HepG2 (cell line): ENCODE results near the gene OR7G2. TPM values are rescaled to one million over a fixed set of nuclear protein-coding genes. Genes with fewer than 3 reads are reported as not detected.

Experiments
- ATAC-seq: fragments of 200-7000 bp; cut with Tn5 transposase; 3 replicates; pipeline ENCODE4 v1.9.1; 2020; ENCODE audit warnings: mild to moderate bottlenecking, moderate library complexity
- BruUV-seq: library from RNA; stranded (reverse); fragments of 400-500 nt; replicated peaks from 2 replicates; lab custom pipeline; 2021; lab: Mats Ljungman, UMichigan
- CTCF ChIA-PET: fragments of 300-600 bp; formaldehyde crosslinking; extraction: SDS; loops from one replicate; lab custom pipeline; 2021; ENCODE audit warnings: low total read pairs, inconsistent platforms, low intra/inter-chr PET ratio; lab: Yijun Ruan, JAX
- POLR2A ChIA-PET: fragments of 350-600 bp; sonication (Branson Sonifier 250); formaldehyde crosslinking; loops from one replicate; lab custom pipeline; 2020; ENCODE audit warnings: antibody characterized with exemption, inconsistent platforms; lab: Yijun Ruan, JAX
- DNase-seq: peaks from one replicate; pipeline ENCODE4 v3.0.0-alpha.2; 2015; ENCODE audit warnings: low spot score
- FAIRE-seq: peaks from 3 replicates; lab custom pipeline; 2011; peaks lifted over from hg19 to GRCh38; lab: Jason Lieb, UNC
- H2AFZ ChIP-seq: one replicate; pipeline ENCODE4 v1.6.1; 2011; ENCODE audit warnings: low read length, inconsistent platforms
- H3K27ac ChIP-seq: fragments of 300-600 bp; 3 replicates; pipeline ENCODE4 v1.8.0; 2011; ENCODE audit warnings: mixed run types, mild to moderate bottlenecking, mixed read lengths, low read length, inconsistent platforms; ENCODE audit not compliant: insufficient read depth; ENCODE audit errors: extremely low read length
- H3K27me3 ChIP-seq, 2 experiments: fragments of 200-600 bp in 1 of 2; 2 replicates in 1 of 2; 3 replicates in 1 of 2; pipeline versions ENCODE4 v1.6.0 to v1.8.0; 2011; ENCODE audit warnings: low read length in 2 of 2, mild to moderate bottlenecking in 2 of 2, moderate library complexity in 2 of 2, inconsistent platforms in 1 of 2; ENCODE audit not compliant: insufficient read depth in 2 of 2, control insufficient read depth in 1 of 2
- H3K36me3 ChIP-seq, 2 experiments: fragments of 200-600 bp in 1 of 2; replicated peaks in 1 of 2; 2 replicates in 1 of 2; 3 replicates in 1 of 2; pipeline versions ENCODE4 v1.5.1 to v1.8.0; 2011; ENCODE audit warnings: low read length in 2 of 2, inconsistent platforms in 1 of 2; ENCODE audit not compliant: insufficient read depth in 2 of 2, control insufficient read depth in 1 of 2
- H3K4me1 ChIP-seq: 2 replicates; pipeline ENCODE4 v1.5.1; 2012; ENCODE audit warnings: low read length, inconsistent platforms; ENCODE audit not compliant: insufficient read depth
- H3K4me2 ChIP-seq: 2 replicates; pipeline ENCODE4 v1.6.0; 2011; ENCODE audit warnings: low read depth, low read length, inconsistent platforms
- H3K4me3 ChIP-seq, 3 experiments: fragments of 200-600 bp in 1 of 3; sonication (generic), shearing (Covaris generic) in 1 of 3; replicated peaks in 1 of 3; 2 replicates each; pipeline ENCODE4 v1.5.1; 2011 to 2016; ENCODE audit warnings: low read length in 3 of 3, inconsistent platforms in 2 of 3, low read depth in 2 of 3, mild to moderate bottlenecking in 2 of 3, control low read depth in 1 of 3, mixed read lengths in 1 of 3; ENCODE audit not compliant: insufficient read depth in 1 of 3
- H3K79me2 ChIP-seq: one replicate; pipeline ENCODE4 v1.6.1; 2011; ENCODE audit warnings: low read length, inconsistent platforms; ENCODE audit not compliant: insufficient read depth
- H3K9ac ChIP-seq: 2 replicates; pipeline ENCODE4 v1.6.0; 2011; ENCODE audit warnings: mild to moderate bottlenecking, low read depth, low read length, inconsistent platforms; ENCODE audit not compliant: insufficient read depth
- H3K9me3 ChIP-seq: 2 replicates; pipeline ENCODE4 v1.5.1; 2012; ENCODE audit warnings: mild to moderate bottlenecking, low read length
- H4K20me1 ChIP-seq: 2 replicates; pipeline ENCODE4 v1.6.0; 2011; ENCODE audit warnings: inconsistent platforms, mild to moderate bottlenecking, low read length, moderate library complexity; ENCODE audit not compliant: insufficient read depth
- EZH2 ChIP-seq: conservative IDR thresholded peaks from 2 replicates; pipeline ENCODE4 v1.6.1; 2012; ENCODE audit warnings: mild to moderate bottlenecking, low read depth, low read length, moderate library complexity
- GATAD2A ChIP-seq: IDR thresholded peaks from 2 replicates; pipeline ENCODE4 v1.6.1; 2016
- SALL2 ChIP-seq: sonication (generic); formaldehyde crosslinking; IDR thresholded peaks from 2 replicates; pipeline ENCODE4 v1.8.1; 2023; ENCODE audit warnings: mild to moderate bottlenecking, missing genetic modification reagents, inconsistent platforms
- WGBS: methylation state at CpG from one replicate; pipeline ENCODE4 v1.1.6; 2017; ENCODE audit warnings: low lambda C conversion rate; 5-methylcytosine and 5-hydroxymethylcytosine counted together
- in situ Hi-C: cut with HindIII; loops from 2 replicates; pipeline ENCODE4 v1.10.0; 2017; ENCODE audit warnings: low pct_unique_long_range_greater_than_20kb; ENCODE audit not compliant: extremely low pct_ligation_motif_present
- intact Hi-C: fragments of 100-400 bp; cut with micrococcal nuclease; formaldehyde crosslinking; loops from one replicate; pipeline ENCODE4 v1.10.0; 2022; ENCODE audit not compliant: unreplicated experiment
- polyA plus RNA-seq, 8 experiments: library from polyadenylated mRNA; depleted of rRNA in 3 of 8; stranded (reverse) in 7 of 8; unstranded in 1 of 8; fragments of >200 nt; fragmentation: Illumina TruSeq in 4 of 8; extraction: Trizol in 4 of 8; gene quantifications; 2 replicates each; pipeline versions ENCODE4 v1.2.1 to v1.2.3, GENCODE V29; 2011 to 2016; ENCODE audit warnings: low read depth in 4 of 8, missing spikeins in 1 of 8, mixed read lengths in 1 of 8; ENCODE audit not compliant: insufficient read depth in 1 of 8
- total RNA-seq, 5 experiments: library from RNA; depleted of rRNA; stranded (reverse); fragments of >200 nt; fragmentation: Illumina TruSeq; extraction: Trizol; gene quantifications; 2 replicates each; pipeline ENCODE4 v1.2.3, GENCODE V29; 2016; ENCODE audit warnings: low read depth in 1 of 5
- TF ChIP-seq, protein P1 (sequence below): sonication (generic); formaldehyde crosslinking; IDR thresholded peaks from 2 replicates; pipeline ENCODE4 v1.5.0; 2020; ENCODE audit warnings: mild to moderate bottlenecking, missing genetic modification reagents, borderline replicate concordance

The OR7G2 gene
- total and polyA plus RNA-seq, 2 of the 13 experiments (the other 11 are each of a cell fraction or from before 2014, with no cell fraction given), result not detected

DNA sequence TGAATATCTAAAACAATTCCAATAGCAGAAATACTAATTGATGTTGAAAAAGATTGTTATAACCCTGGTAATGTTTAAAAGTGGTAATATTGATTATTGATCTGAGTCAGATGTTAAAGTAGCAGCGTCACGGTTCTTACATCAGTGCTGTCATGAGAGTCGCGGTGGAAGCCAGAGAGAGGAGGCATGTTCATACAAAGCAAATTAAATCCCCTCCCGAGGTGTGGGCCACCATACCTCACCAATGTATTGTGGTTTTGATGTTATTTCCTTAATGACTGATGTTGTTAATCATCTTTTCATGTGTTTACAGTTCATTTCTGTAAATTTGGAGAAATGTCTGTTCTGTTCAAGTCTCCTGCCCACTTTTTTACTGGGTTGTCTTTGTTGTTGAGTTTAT is 44.1 kb upstream of the OR7G2 start:
- H3K27ac ChIP-seq, result no peak overlapping the region
- H2AFZ ChIP-seq, result no peak overlapping the region
- POLR2A ChIA-PET, result no interaction called here
- 92% methylated on average over 5 of the region's 5 CpGs for WGBS
- H3K79me2 ChIP-seq, result peaks cover 89% of the 10 kb centered on the region
- FAIRE-seq, result no peak
- in situ Hi-C loops (no loop called here), intact Hi-C loops (no loop called here)
- peaks cover 13% of the 10 kb centered on the region; the same call in 1 of the 2 replicates for H4K20me1 ChIP-seq
- H3K4me1 ChIP-seq, result no peaks in the 10 kb centered on the region
- CTCF ChIA-PET, result no interaction called here
- no peak for DNase-seq
- no peak for ATAC-seq
- H3K4me2 ChIP-seq, result no peak overlapping the region
- H3K27me3 ChIP-seq, result no peaks in the 10 kb centered on the region
- H3K36me3 ChIP-seq, result peaks cover 19 to 61% of the 10 kb centered on the region in 2 experiments
- H3K9me3 ChIP-seq, result peaks cover 45% of the 10 kb centered on the region
- no peak for TF ChIP-seq GATAD2A (CRISPR knock-in tag)
- TF ChIP-seq EZH2, result no peak
- TF ChIP-seq SALL2 (CRISPR knock-in tag), result no peak
- TF ChIP-seq, protein P1, sequence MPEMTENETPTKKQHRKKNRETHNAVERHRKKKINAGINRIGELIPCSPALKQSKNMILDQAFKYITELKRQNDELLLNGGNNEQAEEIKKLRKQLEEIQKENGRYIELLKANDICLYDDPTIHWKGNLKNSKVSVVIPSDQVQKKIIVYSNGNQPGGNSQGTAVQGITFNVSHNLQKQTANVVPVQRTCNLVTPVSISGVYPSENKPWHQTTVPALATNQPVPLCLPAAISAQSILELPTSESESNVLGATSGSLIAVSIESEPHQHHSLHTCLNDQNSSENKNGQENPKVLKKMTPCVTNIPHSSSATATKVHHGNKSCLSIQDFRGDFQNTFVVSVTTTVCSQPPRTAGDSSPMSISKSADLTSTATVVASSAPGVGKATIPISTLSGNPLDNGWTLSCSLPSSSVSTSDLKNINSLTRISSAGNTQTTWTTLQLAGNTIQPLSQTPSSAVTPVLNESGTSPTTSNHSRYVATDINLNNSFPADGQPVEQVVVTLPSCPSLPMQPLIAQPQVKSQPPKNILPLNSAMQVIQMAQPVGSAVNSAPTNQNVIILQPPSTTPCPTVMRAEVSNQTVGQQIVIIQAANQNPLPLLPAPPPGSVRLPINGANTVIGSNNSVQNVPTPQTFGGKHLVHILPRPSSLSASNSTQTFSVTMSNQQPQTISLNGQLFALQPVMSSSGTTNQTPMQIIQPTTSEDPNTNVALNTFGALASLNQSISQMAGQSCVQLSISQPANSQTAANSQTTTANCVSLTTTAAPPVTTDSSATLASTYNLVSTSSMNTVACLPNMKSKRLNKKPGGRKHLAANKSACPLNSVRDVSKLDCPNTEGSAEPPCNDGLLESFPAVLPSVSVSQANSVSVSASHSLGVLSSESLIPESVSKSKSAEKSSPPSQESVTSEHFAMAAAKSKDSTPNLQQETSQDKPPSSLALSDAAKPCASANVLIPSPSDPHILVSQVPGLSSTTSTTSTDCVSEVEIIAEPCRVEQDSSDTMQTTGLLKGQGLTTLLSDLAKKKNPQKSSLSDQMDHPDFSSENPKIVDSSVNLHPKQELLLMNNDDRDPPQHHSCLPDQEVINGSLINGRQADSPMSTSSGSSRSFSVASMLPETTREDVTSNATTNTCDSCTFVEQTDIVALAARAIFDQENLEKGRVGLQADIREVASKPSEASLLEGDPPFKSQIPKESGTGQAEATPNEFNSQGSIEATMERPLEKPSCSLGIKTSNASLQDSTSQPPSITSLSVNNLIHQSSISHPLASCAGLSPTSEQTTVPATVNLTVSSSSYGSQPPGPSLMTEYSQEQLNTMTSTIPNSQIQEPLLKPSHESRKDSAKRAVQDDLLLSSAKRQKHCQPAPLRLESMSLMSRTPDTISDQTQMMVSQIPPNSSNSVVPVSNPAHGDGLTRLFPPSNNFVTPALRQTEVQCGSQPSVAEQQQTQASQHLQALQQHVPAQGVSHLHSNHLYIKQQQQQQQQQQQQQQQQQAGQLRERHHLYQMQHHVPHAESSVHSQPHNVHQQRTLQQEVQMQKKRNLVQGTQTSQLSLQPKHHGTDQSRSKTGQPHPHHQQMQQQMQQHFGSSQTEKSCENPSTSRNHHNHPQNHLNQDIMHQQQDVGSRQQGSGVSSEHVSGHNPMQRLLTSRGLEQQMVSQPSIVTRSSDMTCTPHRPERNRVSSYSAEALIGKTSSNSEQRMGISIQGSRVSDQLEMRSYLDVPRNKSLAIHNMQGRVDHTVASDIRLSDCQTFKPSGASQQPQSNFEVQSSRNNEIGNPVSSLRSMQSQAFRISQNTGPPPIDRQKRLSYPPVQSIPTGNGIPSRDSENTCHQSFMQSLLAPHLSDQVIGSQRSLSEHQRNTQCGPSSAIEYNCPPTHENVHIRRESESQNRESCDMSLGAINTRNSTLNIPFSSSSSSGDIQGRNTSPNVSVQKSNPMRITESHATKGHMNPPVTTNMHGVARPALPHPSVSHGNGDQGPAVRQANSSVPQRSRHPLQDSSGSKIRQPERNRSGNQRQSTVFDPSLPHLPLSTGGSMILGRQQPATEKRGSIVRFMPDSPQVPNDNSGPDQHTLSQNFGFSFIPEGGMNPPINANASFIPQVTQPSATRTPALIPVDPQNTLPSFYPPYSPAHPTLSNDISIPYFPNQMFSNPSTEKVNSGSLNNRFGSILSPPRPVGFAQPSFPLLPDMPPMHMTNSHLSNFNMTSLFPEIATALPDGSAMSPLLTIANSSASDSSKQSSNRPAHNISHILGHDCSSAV (CRISPR knock-in tag), result no peak
- no TSS peak for BruUV-seq
- H3K9ac ChIP-seq, result no peak overlapping the region
- no peak overlapping the region for H3K4me3 ChIP-seq
